H1 (cell line): Measurements from ENCODE around the gene LAMC3. TPM values are rescaled to one million over a fixed set of nuclear protein-coding genes. Genes with fewer than 3 reads are reported as not detected.
A peak's percentile ranks its signal among the peaks of the same experiment; 100 is the strongest.

Experiments
- CTCF ChIA-PET: fragments of 300-600 bp; sonication (Branson Sonifier 250); formaldehyde crosslinking; loops from one replicate; lab custom pipeline; 2021; ENCODE audit not compliant: partially characterized antibody; lab: Charles Lee
- POLR2A ChIA-PET: fragments of 300-600 bp; sonication (Branson Sonifier 250); formaldehyde crosslinking; loops from one replicate; lab custom pipeline; 2021; ENCODE audit warnings: inconsistent platforms; ENCODE audit not compliant: partially characterized antibody; lab: Charles Lee
- DNase-seq, 2 experiments: peaks; one replicate each; pipeline versions ENCODE4 v3.0.0 to v3.0.0-alpha.2; 2010 to 2022; ENCODE audit warnings: low spot score in 2 of 2, low read depth in 1 of 2, mixed read lengths in 1 of 2
- FAIRE-seq: peaks from 2 replicates; lab custom pipeline; 2011; peaks lifted over from hg19 to GRCh38; lab: Jason Lieb, UNC
- H2AFZ ChIP-seq: 2 replicates; pipeline ENCODE4 v1.8.1; 2012; ENCODE audit warnings: low read length, inconsistent platforms
- H2AK5ac ChIP-seq: 2 replicates; pipeline ENCODE4 v1.6.1; 2013; ENCODE audit warnings: low read depth, low read length
- H2BK120ac ChIP-seq: replicated peaks from 2 replicates; pipeline ENCODE3; 2013; ENCODE audit warnings: low read depth, low read length, inconsistent platforms
- H2BK12ac ChIP-seq: 2 replicates; pipeline ENCODE4 v1.6.1; 2013; ENCODE audit warnings: low read depth, low read length
- H2BK15ac ChIP-seq: 2 replicates; pipeline ENCODE4 v1.6.1; 2013; ENCODE audit warnings: low read length
- H2BK20ac ChIP-seq: 2 replicates; pipeline ENCODE4 v1.6.1; 2013; ENCODE audit warnings: low read length
- H2BK5ac ChIP-seq: 2 replicates; pipeline ENCODE4 v1.6.1; 2013; ENCODE audit warnings: low read depth, low read length
- H3K14ac ChIP-seq: 2 replicates; pipeline ENCODE4 v1.6.1; 2013; ENCODE audit warnings: inconsistent platforms; ENCODE audit not compliant: insufficient read length
- H3K18ac ChIP-seq: 2 replicates; pipeline ENCODE4 v1.6.1; 2013; ENCODE audit warnings: low read length; ENCODE audit errors: extremely low read depth
- H3K23ac ChIP-seq: 2 replicates; pipeline ENCODE4 v1.6.1; 2013; ENCODE audit warnings: inconsistent platforms; ENCODE audit not compliant: insufficient read length
- H3K23me2 ChIP-seq: 2 replicates; pipeline ENCODE4 v1.6.1; 2013; ENCODE audit warnings: low read depth, low read length
- H3K27ac ChIP-seq: 2 replicates; pipeline ENCODE4 v1.6.1; 2011; ENCODE audit warnings: low read depth, low read length, inconsistent platforms
- H3K27me3 ChIP-seq, 4 experiments: replicated peaks in 1 of 4; 1 replicate in 1 of 4; 2 replicates in 3 of 4; pipeline versions ENCODE4 v1.6.1 to v1.8.1; 2011 to 2013; ENCODE audit warnings: low read length in 3 of 4, mild to moderate bottlenecking in 3 of 4, inconsistent platforms in 2 of 4, mixed read lengths in 2 of 4, moderate library complexity in 1 of 4; ENCODE audit not compliant: control insufficient read depth in 3 of 4, insufficient read depth in 3 of 4; ENCODE audit errors: extremely low read depth in 1 of 4
- H3K36me3 ChIP-seq, 4 experiments: 2 replicates each; pipeline versions ENCODE4 v1.6.1 to v1.8.1; 2011 to 2013; ENCODE audit warnings: mild to moderate bottlenecking in 4 of 4, low read length in 3 of 4, moderate library complexity in 2 of 4, control low read depth in 1 of 4, inconsistent platforms in 1 of 4; ENCODE audit not compliant: insufficient read depth in 4 of 4, control insufficient read depth in 2 of 4
- H3K4ac ChIP-seq: replicated peaks from 2 replicates; pipeline ENCODE3; 2013; ENCODE audit warnings: low read length, low read depth, mixed read lengths, inconsistent platforms; ENCODE audit not compliant: insufficient read length
- H3K4me1 ChIP-seq, 4 experiments: replicated peaks in 1 of 4; 1 replicate in 1 of 4; 2 replicates in 3 of 4; pipeline versions ENCODE4 v1.6.1 to v1.8.1; 2011 to 2013; ENCODE audit warnings: low read length in 3 of 4, inconsistent platforms in 2 of 4, mixed read lengths in 1 of 4; ENCODE audit not compliant: insufficient read depth in 4 of 4, control insufficient read depth in 3 of 4
- H3K4me2 ChIP-seq, 2 experiments: 2 replicates each; pipeline versions ENCODE4 v1.6.1 to v1.8.1; 2011 to 2013; ENCODE audit warnings: low read depth in 2 of 2, low read length in 2 of 2, control low read depth in 1 of 2, inconsistent platforms in 1 of 2, mild to moderate bottlenecking in 1 of 2; ENCODE audit not compliant: insufficient read depth in 1 of 2
- H3K4me3 ChIP-seq, 4 experiments: fragments of 200-600, 300-600 bp in 1 of 4; sonication (generic), shearing (Covaris generic), sonication (Bioruptor Twin) in 1 of 4; 2 replicates each; pipeline versions ENCODE4 v1.5.1 to v1.8.1; 2011 to 2016; ENCODE audit warnings: low read length in 4 of 4, low read depth in 3 of 4, control low read depth in 2 of 4, inconsistent platforms in 2 of 4, mild to moderate bottlenecking in 2 of 4, mixed read lengths in 1 of 4, moderate library complexity in 1 of 4; ENCODE audit not compliant: insufficient read depth in 2 of 4; ENCODE audit errors: extremely low read depth in 1 of 4
- H3K56ac ChIP-seq: replicated peaks from 2 replicates; pipeline ENCODE3; 2013; ENCODE audit warnings: low read depth, mild to moderate bottlenecking, mixed read lengths, low read length, inconsistent platforms; ENCODE audit not compliant: insufficient read length
- H3K79me1 ChIP-seq: 2 replicates; pipeline ENCODE4 v1.6.1; 2013; ENCODE audit warnings: low read depth, low read length, control low read depth
- H3K79me2 ChIP-seq, 2 experiments: 2 replicates each; pipeline versions ENCODE4 v1.6.1 to v1.8.1; 2012 to 2013; ENCODE audit warnings: low read length in 2 of 2, mild to moderate bottlenecking in 2 of 2, inconsistent platforms in 1 of 2; ENCODE audit not compliant: insufficient read depth in 2 of 2, control insufficient read depth in 1 of 2
- H3K9ac ChIP-seq, 4 experiments: replicated peaks in 1 of 4; 1 replicate in 1 of 4; 2 replicates in 3 of 4; pipeline versions ENCODE4 v1.6.1 to v1.8.1; 2011 to 2013; ENCODE audit warnings: low read depth in 3 of 4, low read length in 3 of 4, control low read depth in 2 of 4, mild to moderate bottlenecking in 2 of 4, moderate library complexity in 2 of 4, inconsistent platforms in 1 of 4; ENCODE audit errors: extremely low read depth in 1 of 4
- H3K9me3 ChIP-seq, 2 experiments: 2 replicates each; pipeline versions ENCODE4 v1.6.1 to v1.8.1; 2012 to 2013; ENCODE audit warnings: mild to moderate bottlenecking in 2 of 2, moderate library complexity in 2 of 2, control low read depth in 1 of 2, inconsistent platforms in 1 of 2, low read depth in 1 of 2, low read length in 1 of 2, mixed read lengths in 1 of 2; ENCODE audit not compliant: insufficient read depth in 2 of 2
- H4K20me1 ChIP-seq, 2 experiments: replicated peaks in 1 of 2; 2 replicates each; pipeline versions ENCODE3 to v1.8.1; 2011 to 2013; ENCODE audit warnings: inconsistent platforms in 2 of 2, low read length in 2 of 2, mild to moderate bottlenecking in 1 of 2; ENCODE audit not compliant: insufficient read depth in 2 of 2, control insufficient read depth in 1 of 2
- H4K5ac ChIP-seq: 2 replicates; pipeline ENCODE4 v1.6.1; 2013; ENCODE audit warnings: low read length, low read depth, mixed read lengths, inconsistent platforms; ENCODE audit not compliant: insufficient read length
- H4K8ac ChIP-seq: 2 replicates; pipeline ENCODE4 v1.8.0; 2013; ENCODE audit warnings: mild to moderate bottlenecking, moderate library complexity, low read length, inconsistent platforms; ENCODE audit not compliant: insufficient read depth; ENCODE audit errors: extremely low read depth
- H4K91ac ChIP-seq: replicated peaks from 2 replicates; pipeline ENCODE3; 2013; ENCODE audit warnings: low read length, mixed read lengths, inconsistent platforms; ENCODE audit not compliant: insufficient read length
- BRCA1 ChIP-seq: IDR thresholded peaks from 2 replicates; pipeline ENCODE4 v1.6.1; 2012; ENCODE audit warnings: low read depth, low read length, improper control_type of control experiment
- CTBP2 ChIP-seq: IDR thresholded peaks from 2 replicates; pipeline ENCODE4 v1.7.0; 2011; ENCODE audit warnings: borderline replicate concordance, mild to moderate bottlenecking, moderate library complexity, mixed read lengths, low read length; ENCODE audit not compliant: insufficient read depth, insufficient read length
- GABPA ChIP-seq: IDR thresholded peaks from 2 replicates; pipeline ENCODE4 v1.6.1; 2011; ENCODE audit warnings: mild to moderate bottlenecking, low read length, moderate library complexity, borderline replicate concordance; ENCODE audit not compliant: insufficient read depth
- HDAC2 ChIP-seq, 2 experiments: fragments of 300-600 bp in 1 of 2; sonication (generic) in 1 of 2; IDR thresholded peaks; 2 replicates each; pipeline ENCODE4 v1.6.1; 2011 to 2012; ENCODE audit warnings: low read depth in 2 of 2, low read length in 2 of 2, mild to moderate bottlenecking in 2 of 2, moderate library complexity in 2 of 2, borderline replicate concordance in 1 of 2, inconsistent platforms in 1 of 2
- MAFK ChIP-seq: IDR thresholded peaks from 2 replicates; pipeline ENCODE4 v1.6.1; 2012; ENCODE audit warnings: low read depth, mild to moderate bottlenecking, improper control_type of control experiment, low read length
- NRF1 ChIP-seq: IDR thresholded peaks from 2 replicates; pipeline ENCODE4 v1.6.1; 2011; ENCODE audit warnings: mild to moderate bottlenecking, low read depth, low read length, improper control_type of control experiment
- POLR2A ChIP-seq, 2 experiments: IDR thresholded peaks; 1 replicate in 1 of 2; 2 replicates in 1 of 2; pipeline ENCODE4 v1.6.1; 2011; ENCODE audit warnings: low read depth in 2 of 2, low read length in 2 of 2, mild to moderate bottlenecking in 2 of 2; ENCODE audit errors: control extremely low read depth in 1 of 2
- SP1 ChIP-seq: IDR thresholded peaks from 2 replicates; pipeline ENCODE4 v1.6.1; 2011; ENCODE audit warnings: low read depth, low read length
- TAF1 ChIP-seq: IDR thresholded peaks from 2 replicates; pipeline ENCODE4 v1.6.1; 2011; ENCODE audit warnings: mild to moderate bottlenecking, low read depth, low read length
- TBP ChIP-seq: IDR thresholded peaks from 2 replicates; pipeline ENCODE4 v1.6.1; 2011; ENCODE audit warnings: low read depth, low read length, improper control_type of control experiment
- USF2 ChIP-seq: IDR thresholded peaks from 2 replicates; pipeline ENCODE4 v1.6.1; 2011; ENCODE audit warnings: low read length, improper control_type of control experiment
- WGBS, 2 experiments: shearing (Covaris generic) in 1 of 2; methylation state at CpG; one replicate each; pipeline versions ENCODE4 v1.1.6 to v1.1.7; 2013 to 2015; ENCODE audit warnings: low lambda C conversion rate in 2 of 2, mixed read lengths in 2 of 2, inconsistent platforms in 1 of 2, low coverage in 1 of 2, missing lambda C conversion rate in 1 of 2; ENCODE audit not compliant: insufficient replicate concordance in 2 of 2, insufficient coverage in 1 of 2, insufficient read length in 1 of 2; ENCODE audit errors: extremely low coverage in 1 of 2, missing lambda C conversion rate in 1 of 2; 5-methylcytosine and 5-hydroxymethylcytosine counted together
- polyA plus RNA-seq, 7 experiments: library from polyadenylated mRNA; depleted of rRNA in 3 of 7; stranded (reverse) in 5 of 7; unstranded in 2 of 7; fragments of >200 nt in 5 of 7; fragments of 200-250 nt in 2 of 7; gene quantifications; 1 replicate in 5 of 7; 2 replicates in 1 of 7; 4 replicates in 1 of 7; pipeline versions ENCODE4 v1.2.1 to v1.2.3, GENCODE V29; 2011 to 2013; ENCODE audit warnings: missing spikeins in 2 of 7, mixed read lengths in 2 of 7
- total RNA-seq: library from RNA; stranded (reverse); fragmentation: NEBNext Ultra II Directional; extraction: Animal tissue kit (Norgen Biotek cat#: 25700); gene quantifications from 2 replicates; pipeline ENCODE4 v1.2.1, GENCODE V29; 2021

LAMC3 gene
- total and polyA plus RNA-seq, 2 of the 8 experiments (the other 6 are each of a cell fraction or from before 2014, with no cell fraction given): 9.3 to 12.3 TPM

- no peaks in the 10 kb centered on the region for H3K79me2 ChIP-seq
- H4K20me1 ChIP-seq: no peaks in the 10 kb centered on the region
- no peak overlapping the region for H3K4me2 ChIP-seq
- H3K79me1 ChIP-seq: no peaks in the 10 kb centered on the region
- no peak overlapping the region for H3K23ac ChIP-seq
- ChIA-PET CTCF (interaction anchor here (0.8 to 6.6 kb wide), 5 partner anchors 11 to 163 kb away, joined by 3 to 156 read pairs (median 4); partner anchors contain the start of gene LAMC3), POLR2A (interaction anchor here (1.2 kb wide), 1 partner anchor 111 kb away, joined by 3 read pairs; no protein-coding TSS in a partner anchor)
- H2BK12ac ChIP-seq: no peak overlapping the region
- no peak overlapping the region for H2BK15ac ChIP-seq
- no peak overlapping the region for H2BK5ac ChIP-seq
- no peak overlapping the region for H3K9ac ChIP-seq
- H3K18ac ChIP-seq: no peak overlapping the region
- H2BK20ac ChIP-seq: no peak overlapping the region
- H3K27ac ChIP-seq: no peak overlapping the region
- H3K4ac ChIP-seq: no peak overlapping the region
- DNase-seq (no peak), FAIRE-seq (no peak)
- no peak overlapping the region for H4K91ac ChIP-seq
- no peak overlapping the region for H3K56ac ChIP-seq
- H3K9me3 ChIP-seq: no peaks in the 10 kb centered on the region; a peak in 1 of 4 replicates
- no peaks in the 10 kb centered on the region for H3K27me3 ChIP-seq
- no peaks in the 10 kb centered on the region for H3K4me1 ChIP-seq
- H3K4me3 ChIP-seq: no peak overlapping the region
- H2BK120ac ChIP-seq: no peak overlapping the region
- H3K23me2 ChIP-seq: no peaks in the 10 kb centered on the region
- H4K8ac ChIP-seq: 0 out of 2 replicates have a peak overlapping the region, but pooled peaks have one; percentile 17
- H2AK5ac ChIP-seq: no peak overlapping the region
- H2AFZ ChIP-seq: no peak overlapping the region
- WGBS, 2 experiments: 86% methylated on average over 17 of the region's 17 CpGs; no CpG with 5 or more reads in 1 of the 2 experiments
- no peak overlapping the region for H3K14ac ChIP-seq
- H4K5ac ChIP-seq: no peak overlapping the region
- no peaks in the 10 kb centered on the region for H3K36me3 ChIP-seq
- TF ChIP-seq NRF1 (no peak), USF2 (no peak), HDAC2 (IDR thresholded peaks at IDR 0.05; ENCODE audit: borderline replicate concordance in 1 of 2, low read depth in 2 of 2, low read length in 2 of 2) (no peak), POLR2A (IDR thresholded peaks at IDR 0.05; ENCODE audit: control extremely low read depth in 1 of 2, low read depth in 2 of 2, low read length in 2 of 2) (no peak), SP1 (no peak), TAF1 (no peak), BRCA1 (no peak), GABPA (no peak), MAFK (no peak), CTBP2 (no peak), TBP (no peak)
Measured at GRCh38 chr9:131050831-131051230, 41.9 kb downstream of the LAMC3 start.
